Activated naive CD8-positive, alpha-beta T cell treated with anti-CD3 and anti-CD28 coated beads, Interleukin-2, amount 50 U/mL, for 24 hours (primary cell): ENCODE data around the gene ZNF546.

ENCODE experiments used
- ATAC-seq: fragments of 150-1000 bp; cut with Tn5 transposase; one replicate; pipeline ENCODE4 v1.10.0; 2021
- DNase-seq: peaks from one replicate; pipeline ENCODE4 v3.0.0; 2021
- H3K27ac Mint-ChIP-seq: one replicate; pipeline ENCODE4 v1.8.0; 2021; ENCODE audit warnings: mild to moderate bottlenecking, mixed read lengths
- H3K27me3 Mint-ChIP-seq: one replicate; pipeline ENCODE4 v1.8.0; 2021; ENCODE audit warnings: mixed read lengths
- H3K36me3 Mint-ChIP-seq: one replicate; pipeline ENCODE4 v1.8.0; 2021; ENCODE audit warnings: low read depth, mixed read lengths
- H3K4me1 Mint-ChIP-seq: one replicate; pipeline ENCODE4 v1.8.0; 2021; ENCODE audit warnings: mixed read lengths
- H3K4me3 Mint-ChIP-seq: one replicate; pipeline ENCODE4 v1.8.0; 2021; ENCODE audit warnings: mild to moderate bottlenecking, moderate library complexity, mixed read lengths
- H3K9me3 Mint-ChIP-seq: one replicate; pipeline ENCODE4 v1.8.0; 2021; ENCODE audit warnings: mixed read lengths

Gene ZNF546

GRCh38 chr19:40055832-40056504 lies 59.1 kb downstream of the ZNF546 start, which contains the start of gene ZNF780B:
Gene ZNF780B (minus strand): TSS chr19:40056231. CDS start chr19:40050332, 5,899 bp downstream.
- peaks cover 27% of the 10 kb centered on the region for H3K36me3 Mint-ChIP-seq
- peak within 1 kb of the TSS; percentile 95 for H3K27ac Mint-ChIP-seq
- DNase-seq, result peak; percentile 71
- peaks cover 35% of the 10 kb centered on the region for H3K9me3 Mint-ChIP-seq
- H3K4me3 Mint-ChIP-seq, result peak within 1 kb of the TSS; percentile 99
- H3K27me3 Mint-ChIP-seq, result peaks cover 10% of the 10 kb centered on the region
- peak; percentile 97 for ATAC-seq
- peaks cover 37% of the 10 kb centered on the region for H3K4me1 Mint-ChIP-seq

GRCh38 chr19:40056505-40056904 lies 59.6 kb downstream of the ZNF546 start:
- ATAC-seq (no peak), DNase-seq (no peak)
- peak overlapping the region; percentile 95 for H3K27ac Mint-ChIP-seq
- peaks cover 24% of the 10 kb centered on the region for H3K36me3 Mint-ChIP-seq
- H3K4me3 Mint-ChIP-seq, result peak overlapping the region; percentile 99
- peaks cover 35% of the 10 kb centered on the region for H3K9me3 Mint-ChIP-seq
- H3K4me1 Mint-ChIP-seq, result peaks cover 37% of the 10 kb centered on the region
- peaks cover 10% of the 10 kb centered on the region for H3K27me3 Mint-ChIP-seq

- H3K4me1 Mint-ChIP-seq, result peaks cover 37% of the 10 kb centered on the region
- DNase-seq (no peak), ATAC-seq (no peak)
- peak overlapping the region; percentile 99 for H3K4me3 Mint-ChIP-seq
- peaks cover 10% of the 10 kb centered on the region for H3K27me3 Mint-ChIP-seq
- peaks cover 37% of the 10 kb centered on the region for H3K9me3 Mint-ChIP-seq
- H3K36me3 Mint-ChIP-seq, result peaks cover 22% of the 10 kb centered on the region
- H3K27ac Mint-ChIP-seq, result peak overlapping the region; percentile 95
These were observed 60.3 kb downstream of the ZNF546 start for GRCh38 chr19:40057166-40057565.

GRCh38 chr19:40059624-40060023 lies 62.8 kb downstream of the ZNF546 start:
- Mint-ChIP-seq H3K27me3 (peaks cover 10% of the 10 kb centered on the region), H3K36me3 (peaks cover 3% of the 10 kb centered on the region), H3K4me3 (no peak overlapping the region), H3K27ac (no peak overlapping the region), H3K4me1 (peaks cover 15% of the 10 kb centered on the region), H3K9me3 (peaks cover 36% of the 10 kb centered on the region)
- no peak for DNase-seq
- no peak for ATAC-seq

- Mint-ChIP-seq H3K4me3 (no peak overlapping the region), H3K4me1 (no peaks in the 10 kb centered on the region), H3K9me3 (peaks cover 40% of the 10 kb centered on the region), H3K36me3 (peaks cover 44% of the 10 kb centered on the region), H3K27ac (no peak overlapping the region), H3K27me3 (no peaks in the 10 kb centered on the region)
- ATAC-seq (no peak), DNase-seq (no peak)
These were observed 73.2 kb downstream of the ZNF546 start for GRCh38 chr19:40070058-40070457.
